PC-9 (cell line): ENCODE data around the gene FEM1B. TPM values are rescaled to one million over a fixed set of nuclear protein-coding genes. Genes with fewer than 3 reads are reported as not detected.

Experiments
- BruUV-seq: library from RNA; stranded (reverse); fragments of 400-500 nt; replicated peaks from 2 replicates; lab custom pipeline; 2021; lab: Mats Ljungman, UMichigan
- CTCF ChIA-PET: fragments of 300-600 bp; sonication (Branson Sonifier 250); formaldehyde crosslinking; loops from one replicate; lab custom pipeline; 2022; ENCODE audit warnings: antibody characterized with exemption; lab: Charles Lee
- POLR2A ChIA-PET: fragments of 300-600 bp; sonication (Branson Sonifier 250); formaldehyde crosslinking; loops from one replicate; lab custom pipeline; 2022; ENCODE audit warnings: antibody characterized with exemption; ENCODE audit not compliant: unreplicated experiment; lab: Charles Lee
- DNase-seq, 2 experiments: peaks; one replicate each; pipeline versions ENCODE4 v3.0.0 to v3.0.0-alpha.2; 2015 to 2022; ENCODE audit warnings: mixed read lengths in 1 of 2
- H2AFZ ChIP-seq: fragments of 200-600 bp; sonication (generic); 2 replicates; pipeline ENCODE4 v1.8.1; 2017; ENCODE audit warnings: antibody characterized with exemption
- H3F3A ChIP-seq: fragments of 200-600 bp; sonication (generic); 2 replicates; pipeline ENCODE4 v1.8.1; 2017; ENCODE audit warnings: antibody characterized with exemption, mild to moderate bottlenecking, low read depth; ENCODE audit not compliant: insufficient read depth
- H3K27ac ChIP-seq: fragments of 200-600 bp; sonication (generic); 2 replicates; pipeline ENCODE4 v1.6.1; 2016; ENCODE audit warnings: mixed run types
- H3K27me3 ChIP-seq: fragments of 200-600 bp; sonication (generic); 2 replicates; pipeline ENCODE4 v1.6.1; 2016; ENCODE audit warnings: low read depth, mixed run types; ENCODE audit not compliant: insufficient read depth
- H3K36me3 ChIP-seq: fragments of 200-600 bp; sonication (generic); 2 replicates; pipeline ENCODE4 v1.6.1; 2016; ENCODE audit warnings: low read depth, mixed run types
- H3K4me1 ChIP-seq: fragments of 200-600 bp; sonication (generic); replicated peaks from 2 replicates; pipeline ENCODE4 v1.6.1; 2016; ENCODE audit warnings: mixed run types; ENCODE audit not compliant: insufficient read depth
- H3K4me2 ChIP-seq: fragments of 200-600 bp; sonication (generic); 2 replicates; pipeline ENCODE4 v1.6.1; 2017; ENCODE audit warnings: mixed run types
- H3K4me3 ChIP-seq: fragments of 200-600 bp; sonication (generic); 2 replicates; pipeline ENCODE4 v1.6.1; 2016; ENCODE audit warnings: mixed run types
- H3K79me2 ChIP-seq: fragments of 200-600 bp; sonication (generic); 2 replicates; pipeline ENCODE4 v1.6.1; 2017; ENCODE audit warnings: low read depth, mixed run types
- H3K9me2 ChIP-seq: fragments of 200-600 bp; sonication (generic); 2 replicates; pipeline ENCODE4 v1.8.1; 2017; ENCODE audit warnings: mild to moderate bottlenecking; ENCODE audit not compliant: insufficient read depth
- H3K9me3 ChIP-seq: fragments of 200-600 bp; sonication (generic); 2 replicates; pipeline ENCODE4 v1.8.1; 2016; ENCODE audit warnings: low read depth; ENCODE audit not compliant: insufficient read depth
- H4K20me1 ChIP-seq: fragments of 200-600 bp; sonication (generic); 2 replicates; pipeline ENCODE4 v1.8.1; 2017; ENCODE audit not compliant: insufficient read depth
- CTCF ChIP-seq: fragments of 200-600 bp; sonication (generic); conservative IDR thresholded peaks from 2 replicates; pipeline ENCODE4 v1.6.1; 2017; ENCODE audit warnings: mixed run types, antibody characterized with exemption, mild to moderate bottlenecking, moderate library complexity
- EZH2 ChIP-seq: fragments of 200-600 bp; sonication (generic); IDR thresholded peaks from 2 replicates; pipeline ENCODE4 v1.8.0; 2017; ENCODE audit warnings: antibody characterized with exemption, low read depth
- intact Hi-C: fragments of 100-400 bp; cut with micrococcal nuclease; formaldehyde crosslinking; loops from one replicate; pipeline ENCODE4 v1.10.0; 2022; ENCODE audit not compliant: unreplicated experiment
- total RNA-seq: library from RNA; stranded (reverse); gene quantifications from 2 replicates; pipeline ENCODE4 v1.2.3, GENCODE V29; 2021

The FEM1B gene
- total RNA-seq, 1 experiment from 2014 or later, result 31.6 TPM

GRCh38 chr15:68318008-68318835 lies 40.7 kb downstream of the FEM1B start:
- ChIA-PET POLR2A (no interaction called here), CTCF (no interaction called here)
- H3K9me2 ChIP-seq, result no peaks in the 10 kb centered on the region

GRCh38 chr15:68318931-68319909 lies 41.7 kb downstream of the FEM1B start:
- no peaks in the 10 kb centered on the region for H3K79me2 ChIP-seq
- no peaks in the 10 kb centered on the region for H3K9me2 ChIP-seq
- DNase-seq, result no peak
- no peak overlapping the region for H3K27ac ChIP-seq
- no peak overlapping the region for H3K4me3 ChIP-seq
- no peaks in the 10 kb centered on the region for H3K27me3 ChIP-seq
- intact Hi-C loops, result no loop called here
- no peak overlapping the region for H2AFZ ChIP-seq
- H3K4me1 ChIP-seq, result no peaks in the 10 kb centered on the region
- H3K36me3 ChIP-seq, result no peaks in the 10 kb centered on the region
- POLR2A ChIA-PET, result no interaction called here
- CTCF ChIA-PET, result interaction anchor here (0.7 to 0.8 kb wide), 2 partner anchors 13 to 66 kb away, joined by 3 to 5 read pairs; no protein-coding TSS in a partner anchor
- no peak for TF ChIP-seq EZH2
- no peak for TF ChIP-seq CTCF
- no peak overlapping the region for H3K4me2 ChIP-seq
- no peaks in the 10 kb centered on the region for H4K20me1 ChIP-seq
- BruUV-seq, result no TSS peak
- H3K9me3 ChIP-seq, result no peaks in the 10 kb centered on the region
- no peaks in the 10 kb centered on the region for H3F3A ChIP-seq

More at GRCh38 chr15:68318008-68318835, 40.7 kb downstream of the FEM1B start:
- H3F3A ChIP-seq, result no peaks in the 10 kb centered on the region
- no peaks in the 10 kb centered on the region for H3K36me3 ChIP-seq
- no peaks in the 10 kb centered on the region for H3K79me2 ChIP-seq
- H3K4me1 ChIP-seq, result no peaks in the 10 kb centered on the region
- H3K4me2 ChIP-seq, result no peak overlapping the region
- H3K27me3 ChIP-seq, result no peaks in the 10 kb centered on the region
- no peaks in the 10 kb centered on the region for H4K20me1 ChIP-seq
- no peak overlapping the region for H2AFZ ChIP-seq
- H3K9me3 ChIP-seq, result no peaks in the 10 kb centered on the region
- intact Hi-C loops, result no loop called here
- no peak overlapping the region for H3K27ac ChIP-seq
- no peak for TF ChIP-seq EZH2
- TF ChIP-seq CTCF, result no peak
- no peak for DNase-seq
- H3K4me3 ChIP-seq, result no peak overlapping the region
- BruUV-seq, result no TSS peak

- Histone ChIP-seq H3K9me3 (no peaks in the 10 kb centered on the region), H3K9me2 (no peaks in the 10 kb centered on the region), H3K36me3 (no peaks in the 10 kb centered on the region), H3K27me3 (no peaks in the 10 kb centered on the region), H3K79me2 (no peaks in the 10 kb centered on the region), H3K4me2 (no peak overlapping the region), H3F3A (no peaks in the 10 kb centered on the region), H3K27ac (no peak overlapping the region), H3K4me1 (no peaks in the 10 kb centered on the region), H2AFZ (no peak overlapping the region), H4K20me1 (no peaks in the 10 kb centered on the region), H3K4me3 (no peak overlapping the region)
- intact Hi-C loops, result no loop called here
- ChIA-PET CTCF (interaction anchor here (0.7 to 0.8 kb wide), 2 partner anchors 13 to 67 kb away, joined by 3 to 5 read pairs; no protein-coding TSS in a partner anchor), POLR2A (no interaction called here)
- no peak for DNase-seq
- no peak for TF ChIP-seq CTCF
- no peak for TF ChIP-seq EZH2
- BruUV-seq, result no TSS peak
Observed at GRCh38 chr15:68319997-68320396, 42.5 kb downstream of the FEM1B start.
